AG04450 (cell line): ENCODE data around the gene SULT1A1. TPM values are rescaled to one million over a fixed set of nuclear protein-coding genes. Genes with fewer than 3 reads are reported as not detected.

Experiments used
- CTCF ChIA-PET: fragments of 300-600, 350-600 bp; formaldehyde crosslinking; extraction: SDS; loops from one replicate; lab custom pipeline; 2022; ENCODE audit warnings: antibody characterized with exemption, inconsistent platforms; lab: Charles Lee
- POLR2A ChIA-PET: fragments of 350-600 bp; formaldehyde crosslinking; extraction: SDS; loops from one replicate; lab custom pipeline; 2021; ENCODE audit warnings: antibody characterized with exemption, inconsistent platforms; lab: Yijun Ruan, JAX
- DNase-seq: peaks from one replicate; pipeline ENCODE4 v3.0.0-alpha.2; 2011; ENCODE audit warnings: low read depth, low spot score
- H3K27ac ChIP-seq: one replicate; pipeline ENCODE4 v1.5.1; 2012; ENCODE audit warnings: low read depth, low read length, control low read depth
- H3K27me3 ChIP-seq: one replicate; pipeline ENCODE4 v1.6.0; 2012; ENCODE audit warnings: low read length; ENCODE audit not compliant: control insufficient read depth, insufficient read depth
- H3K4me3 ChIP-seq: 2 replicates; pipeline ENCODE4 v1.5.1; 2011; ENCODE audit warnings: mild to moderate bottlenecking, low read depth, low read length, control low read depth
- H3K9me3 ChIP-seq: 2 replicates; pipeline ENCODE4 v1.5.1; 2012; ENCODE audit warnings: low read length; ENCODE audit not compliant: control insufficient read depth, insufficient read depth
- CTCF ChIP-seq: IDR thresholded peaks from 2 replicates; pipeline ENCODE4 v1.5.1; 2011; ENCODE audit warnings: low read depth, low read length, control low read depth, inconsistent platforms
- polyA plus RNA-seq: library from polyadenylated mRNA; depleted of rRNA; stranded (reverse); fragments of >200 nt; gene quantifications from 2 replicates; pipeline ENCODE4 v1.2.3, GENCODE V29; 2011

Gene SULT1A1
- polyA plus RNA-seq, 1 experiment: 1.6 TPM

DNA sequence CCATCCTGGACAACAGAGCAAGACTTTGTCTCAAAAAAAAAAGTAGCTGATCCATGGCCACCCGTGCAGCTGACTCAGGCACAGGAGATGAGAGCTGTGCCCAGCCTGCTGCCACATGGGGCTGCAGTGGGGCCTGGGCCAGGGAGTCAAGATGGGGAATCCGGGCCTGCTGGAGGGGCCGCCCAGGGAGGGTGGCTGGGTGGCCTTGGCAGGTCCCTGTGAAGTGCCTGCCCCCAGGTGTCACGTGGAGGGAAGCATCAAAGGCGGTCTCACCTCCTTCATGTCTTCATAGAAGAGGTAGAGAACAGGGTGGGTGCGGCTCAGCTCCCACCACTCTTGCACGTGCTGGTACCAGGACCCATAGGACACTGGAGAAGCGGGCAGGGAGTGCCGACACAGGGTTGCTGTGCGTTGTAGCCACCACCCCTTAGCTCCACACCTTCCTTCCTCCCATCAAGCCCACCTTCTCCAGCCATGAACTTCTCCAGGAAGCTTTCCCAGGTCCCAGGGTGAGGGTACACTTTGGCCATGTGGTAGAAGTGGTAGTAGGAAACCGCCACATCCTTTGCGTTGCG, 16.8 kb downstream of the SULT1A1 start:
- Histone ChIP-seq H3K27ac (no peak overlapping the region), H3K4me3 (no peak overlapping the region), H3K9me3 (no peaks in the 10 kb centered on the region), H3K27me3 (no peaks in the 10 kb centered on the region)
- CTCF ChIA-PET: no interaction called here
- POLR2A ChIA-PET: no interaction called here
- TF ChIP-seq CTCF: no peak
- DNase-seq: no peak

- Histone ChIP-seq H3K4me3 (no peak overlapping the region), H3K27me3 (no peaks in the 10 kb centered on the region), H3K9me3 (no peaks in the 10 kb centered on the region), H3K27ac (no peak overlapping the region)
- no peak for TF ChIP-seq CTCF
- no peak for DNase-seq
- ChIA-PET POLR2A (no interaction called here), CTCF (no interaction called here)
Observed at GRCh38 chr16:28592511-28592910, 17.3 kb downstream of the SULT1A1 start.

DNA sequence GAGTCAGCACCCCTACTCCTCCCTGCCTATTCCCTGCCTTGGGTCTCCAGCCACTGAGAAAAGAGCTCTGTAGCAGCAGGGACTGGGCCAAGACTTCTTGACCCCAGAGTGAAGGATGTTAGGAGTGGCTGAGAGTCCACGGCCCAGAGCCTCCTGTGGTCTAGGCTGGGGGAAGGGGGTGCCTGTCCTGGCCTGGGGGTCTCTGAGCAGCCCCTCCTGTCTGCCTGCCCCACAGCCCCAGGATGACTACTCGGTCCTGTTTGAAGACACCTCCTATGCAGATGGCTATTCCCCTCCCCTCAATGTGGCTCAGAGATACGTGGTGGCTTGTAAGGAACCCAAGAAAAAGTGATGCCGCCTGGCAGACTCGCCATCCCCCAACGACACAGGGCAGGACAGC, 18.5 kb downstream of the SULT1A1 start:
- H3K27ac ChIP-seq: no peak overlapping the region
- TF ChIP-seq CTCF: no peak
- H3K9me3 ChIP-seq: no peaks in the 10 kb centered on the region
- H3K27me3 ChIP-seq: no peaks in the 10 kb centered on the region
- no peak for DNase-seq
- POLR2A ChIA-PET: no interaction called here
- CTCF ChIA-PET: no interaction called here
- no peak overlapping the region for H3K4me3 ChIP-seq

DNA sequence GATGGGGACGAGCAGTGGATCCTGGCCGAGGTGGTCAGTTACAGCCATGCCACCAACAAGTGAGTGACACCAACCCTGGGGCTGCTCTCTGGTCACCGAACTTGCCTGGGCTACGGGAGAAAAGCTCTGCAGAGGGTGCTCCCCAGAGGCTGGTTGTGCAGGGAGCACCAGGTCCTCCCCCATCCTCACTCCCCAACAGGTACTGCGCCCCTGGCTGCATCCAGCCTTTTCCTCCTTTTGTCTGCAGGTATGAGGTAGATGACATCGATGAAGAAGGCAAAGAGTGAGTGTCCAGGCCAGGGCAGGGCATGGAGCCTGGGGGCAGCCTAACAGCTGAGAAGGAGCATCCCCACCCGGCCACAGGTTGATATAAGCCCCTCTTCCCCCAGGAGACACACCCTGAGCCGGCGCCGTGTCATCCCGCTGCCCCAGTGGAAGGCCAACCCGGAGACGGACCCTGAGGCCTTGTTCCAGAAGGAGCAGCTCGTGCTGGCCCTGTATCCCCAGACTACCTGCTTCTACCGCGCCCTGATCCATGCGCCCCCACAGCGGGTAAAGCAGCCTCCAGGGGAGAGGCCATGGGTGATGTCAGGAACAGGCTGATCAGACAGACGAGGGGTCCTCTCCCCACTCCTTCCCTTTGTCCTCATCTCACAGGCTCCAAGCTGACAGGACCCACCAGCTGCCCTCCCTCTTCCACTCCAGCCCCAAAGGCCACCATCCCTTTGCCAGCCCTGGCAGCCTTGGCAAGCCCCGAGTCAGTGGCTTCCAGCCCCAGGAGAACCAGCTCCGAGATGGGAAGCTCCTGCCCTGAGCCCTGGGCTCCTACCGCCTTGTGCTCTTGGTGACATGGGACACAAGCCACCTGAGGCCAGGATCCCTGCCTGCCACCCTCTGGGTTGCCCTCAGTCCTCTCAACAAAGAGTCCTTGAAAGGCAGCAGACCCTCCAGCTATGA, 19.2 kb downstream of the SULT1A1 start:
- Histone ChIP-seq H3K27me3 (no peaks in the 10 kb centered on the region), H3K9me3 (no peaks in the 10 kb centered on the region), H3K27ac (no peak overlapping the region), H3K4me3 (no peak overlapping the region)
- no peak for DNase-seq
- ChIA-PET CTCF (no interaction called here), POLR2A (no interaction called here)
- no peak for TF ChIP-seq CTCF

- DNase-seq: no peak
- H3K4me3 ChIP-seq: no peak overlapping the region
- CTCF ChIA-PET: no interaction called here
- POLR2A ChIA-PET: no interaction called here
- H3K27ac ChIP-seq: no peak overlapping the region
- no peaks in the 10 kb centered on the region for H3K9me3 ChIP-seq
- no peak for TF ChIP-seq CTCF
- H3K27me3 ChIP-seq: no peaks in the 10 kb centered on the region
Observed at GRCh38 chr16:28589930-28590329, 19.9 kb downstream of the SULT1A1 start.
